ENCODE data around the gene ELL2. TPM values are rescaled to one million over a fixed set of nuclear protein-coding genes. Genes with fewer than 3 reads are reported as not detected.

The ELL2 gene
- total RNA-seq, 3 donors from 2014 or later (not counting 1 experiment from before 2014, with no cell fraction given) = 52.8 to 78.2 (median 69.4) TPM

- DNase-seq (no peak), ATAC-seq (no peak)
- H3K4me3 Mint-ChIP-seq = no peak overlapping the region
- H3K36me3 ChIP-seq (ENCODE audit: control insufficient read depth, insufficient read depth, low read length) = peaks cover 9% of the 10 kb centered on the region
- no peak overlapping the region for H3K27ac Mint-ChIP-seq
- 100% methylated on average over 2 of the region's 2 CpGs for WGBS (ENCODE audit: insufficient coverage)
- H3K9me3 ChIP-seq (ENCODE audit: control insufficient read depth, insufficient read depth, low read length) = no peaks in the 10 kb centered on the region
- no peaks in the 10 kb centered on the region for H3K4me1 ChIP-seq (ENCODE audit: control insufficient read depth, insufficient read depth, low read length)
- no peaks in the 10 kb centered on the region for H3K27me3 Mint-ChIP-seq (ENCODE audit: low read depth in 2 of 2)
- no peak overlapping the region for H3K4me3 ChIP-seq (ENCODE audit: low read length)
- no peaks in the 10 kb centered on the region for H3K27me3 ChIP-seq (ENCODE audit: control insufficient read depth, insufficient read depth, low read length)
- intact Hi-C loops (cut with micrococcal nuclease) = no loop called here
- no peaks in the 10 kb centered on the region for H3K4me1 Mint-ChIP-seq
- peaks cover 8% of the 10 kb centered on the region for H3K36me3 Mint-ChIP-seq
- H3K27ac ChIP-seq (ENCODE audit: low read length) = no peak overlapping the region
- no peak for TF ChIP-seq CTCF (IDR thresholded peaks at IDR 0.05)
- no peaks in the 10 kb centered on the region for H3K9me3 Mint-ChIP-seq
Measured at GRCh38 chr5:95891499-95891898, 70.2 kb downstream of the ELL2 start.

GRCh38 chr5:95889076-95889475 lies 72.6 kb downstream of the ELL2 start:
- no peaks in the 10 kb centered on the region for H3K9me3 Mint-ChIP-seq
- no peak overlapping the region for H3K4me3 ChIP-seq (ENCODE audit: low read length)
- H3K27me3 Mint-ChIP-seq (ENCODE audit: low read depth in 2 of 2) = no peaks in the 10 kb centered on the region
- H3K27ac Mint-ChIP-seq = no peak overlapping the region
- H3K9me3 ChIP-seq (ENCODE audit: control insufficient read depth, insufficient read depth, low read length) = no peaks in the 10 kb centered on the region
- intact Hi-C loops (cut with micrococcal nuclease) = no loop called here
- no peaks in the 10 kb centered on the region for H3K4me1 Mint-ChIP-seq
- 100% methylated on average over 1 of the region's 1 CpG for WGBS (ENCODE audit: insufficient coverage)
- H3K27me3 ChIP-seq (ENCODE audit: control insufficient read depth, insufficient read depth, low read length) = no peaks in the 10 kb centered on the region
- no peak overlapping the region for H3K4me3 Mint-ChIP-seq
- DNase-seq (no peak), ATAC-seq (no peak)
- H3K4me1 ChIP-seq (ENCODE audit: control insufficient read depth, insufficient read depth, low read length) = no peaks in the 10 kb centered on the region
- H3K36me3 Mint-ChIP-seq = no peaks in the 10 kb centered on the region
- peaks cover 9% of the 10 kb centered on the region for H3K36me3 ChIP-seq (ENCODE audit: control insufficient read depth, insufficient read depth, low read length)
- no peak overlapping the region for H3K27ac ChIP-seq (ENCODE audit: low read length)
- no peak for TF ChIP-seq CTCF (IDR thresholded peaks at IDR 0.05)

- H3K27me3 ChIP-seq (ENCODE audit: control insufficient read depth, insufficient read depth, low read length) = no peaks in the 10 kb centered on the region
- H3K9me3 ChIP-seq (ENCODE audit: control insufficient read depth, insufficient read depth, low read length) = no peaks in the 10 kb centered on the region
- Mint-ChIP-seq H3K36me3 (no peaks in the 10 kb centered on the region), H3K9me3 (no peaks in the 10 kb centered on the region), H3K4me3 (no peak overlapping the region), H3K4me1 (no peaks in the 10 kb centered on the region), H3K27ac (no peak overlapping the region), H3K27me3 (ENCODE audit: low read depth in 2 of 2) (no peaks in the 10 kb centered on the region)
- ATAC-seq (no peak), DNase-seq (no peak)
- no peak overlapping the region for H3K4me3 ChIP-seq (ENCODE audit: low read length)
- no peaks in the 10 kb centered on the region for H3K4me1 ChIP-seq (ENCODE audit: control insufficient read depth, insufficient read depth, low read length)
- TF ChIP-seq CTCF (IDR thresholded peaks at IDR 0.05) = no peak
- WGBS (ENCODE audit: insufficient coverage) = 94% methylated on average over 4 of the region's 5 CpGs
- H3K36me3 ChIP-seq (ENCODE audit: control insufficient read depth, insufficient read depth, low read length) = peaks cover 7% of the 10 kb centered on the region
- intact Hi-C loops (cut with micrococcal nuclease) = no loop called here
- no peak overlapping the region for H3K27ac ChIP-seq (ENCODE audit: low read length)
Measured at GRCh38 chr5:95887977-95888376, 73.7 kb downstream of the ELL2 start.

DNA sequence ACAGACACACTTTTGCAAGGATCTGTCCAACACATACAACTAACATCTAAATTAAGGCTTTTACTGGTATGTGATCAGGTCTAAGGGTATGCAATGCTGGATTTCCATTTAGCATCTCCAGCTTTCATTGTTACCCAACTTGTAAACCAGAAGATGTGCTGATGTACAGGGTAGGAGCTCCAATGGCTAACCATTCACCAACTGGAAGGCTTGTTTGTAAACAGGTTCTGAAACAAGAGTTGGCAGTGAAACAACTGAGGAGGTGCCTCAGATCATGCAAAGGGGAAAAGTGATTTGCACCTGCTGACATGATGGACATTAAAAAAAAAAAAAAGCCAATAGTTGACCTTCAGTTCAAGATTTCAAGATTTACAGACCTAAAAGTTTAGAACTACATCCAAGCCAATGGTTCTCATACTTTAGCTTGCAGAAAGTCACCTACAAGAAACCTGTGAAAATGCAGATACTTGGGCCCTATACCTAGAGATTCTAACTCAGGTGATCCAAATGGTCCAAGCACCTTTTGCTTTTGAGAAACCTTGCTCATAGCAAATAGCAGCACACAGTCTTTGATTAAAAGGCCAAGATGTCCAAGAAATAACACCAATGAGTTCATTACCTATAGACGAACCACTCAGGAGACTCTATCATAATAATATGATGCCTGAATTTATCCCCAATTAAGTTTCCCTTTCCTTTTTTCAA lies 75.2 kb downstream of the ELL2 start:
- Histone ChIP-seq H3K27me3 (ENCODE audit: control insufficient read depth, insufficient read depth, low read length) (no peaks in the 10 kb centered on the region), H3K4me1 (ENCODE audit: control insufficient read depth, insufficient read depth, low read length) (no peaks in the 10 kb centered on the region), H3K9me3 (ENCODE audit: control insufficient read depth, insufficient read depth, low read length) (no peaks in the 10 kb centered on the region), H3K36me3 (ENCODE audit: control insufficient read depth, insufficient read depth, low read length) (peaks cover 7% of the 10 kb centered on the region), H3K4me3 (ENCODE audit: low read length) (no peak overlapping the region), H3K27ac (ENCODE audit: low read length) (no peak overlapping the region)
- no peak for TF ChIP-seq CTCF (IDR thresholded peaks at IDR 0.05)
- Mint-ChIP-seq H3K36me3 (no peaks in the 10 kb centered on the region), H3K9me3 (no peaks in the 10 kb centered on the region), H3K4me1 (no peaks in the 10 kb centered on the region), H3K27me3 (ENCODE audit: low read depth in 2 of 2) (no peaks in the 10 kb centered on the region), H3K27ac (no peak overlapping the region), H3K4me3 (no peak overlapping the region)
- WGBS (ENCODE audit: insufficient coverage) = 100% methylated on average over 1 of the region's 1 CpG
- no peak for DNase-seq
- no peak for ATAC-seq
- intact Hi-C loops (cut with micrococcal nuclease) = no loop called here

Measured in natural killer cell (primary cell).